Liver (tissue), 9 donors: ENCODE data around the gene SHC3. TPM values are rescaled to one million over a fixed set of nuclear protein-coding genes. Genes with fewer than 3 reads are reported as not detected.

Source experiments
- DNase-seq: peaks from one replicate; pipeline ENCODE4 v3.0.0-alpha.2; 2017; ENCODE audit warnings: low spot score
- H3K27ac ChIP-seq, 2 donors: one replicate each; pipeline ENCODE4 v1.7.0; 2013; ENCODE audit warnings: inconsistent platforms in 2 of 2, low read length in 2 of 2, control low read depth in 1 of 2, low read depth in 1 of 2, mild to moderate bottlenecking in 1 of 2
- H3K27me3 ChIP-seq, 4 donors: one replicate each; pipeline versions ENCODE4 v1.6.1 to v1.7.0; 2013; ENCODE audit warnings: low read length in 3 of 4, inconsistent platforms in 1 of 4, mild to moderate bottlenecking in 1 of 4, moderate library complexity in 1 of 4; ENCODE audit not compliant: control insufficient read depth in 4 of 4, insufficient read depth in 4 of 4
- H3K36me3 ChIP-seq, 4 donors: one replicate each; pipeline versions ENCODE4 v1.6.1 to v1.7.0; 2013; ENCODE audit warnings: low read length in 3 of 4, mild to moderate bottlenecking in 3 of 4, low read depth in 1 of 4, moderate library complexity in 1 of 4; ENCODE audit not compliant: control insufficient read depth in 4 of 4, insufficient read depth in 3 of 4
- H3K4me1 ChIP-seq, 4 donors: one replicate each; pipeline versions ENCODE4 v1.6.1 to v1.7.0; 2013; ENCODE audit warnings: low read length in 3 of 4, mild to moderate bottlenecking in 3 of 4, moderate library complexity in 1 of 4; ENCODE audit not compliant: control insufficient read depth in 4 of 4, insufficient read depth in 4 of 4
- H3K4me3 ChIP-seq, 3 donors: one replicate each; pipeline versions ENCODE4 v1.6.1 to v1.7.0; 2013; ENCODE audit warnings: low read length in 3 of 3, control low read depth in 1 of 3, low read depth in 1 of 3, mild to moderate bottlenecking in 1 of 3
- H3K9ac ChIP-seq, 2 donors: one replicate each; pipeline ENCODE4 v1.7.0; 2013; ENCODE audit warnings: low read length in 2 of 2, mild to moderate bottlenecking in 2 of 2, moderate library complexity in 2 of 2, control low read depth in 1 of 2, low read depth in 1 of 2
- H3K9me3 ChIP-seq, 4 donors: one replicate each; pipeline versions ENCODE4 v1.6.1 to v1.7.0; 2013; ENCODE audit warnings: low read length in 3 of 4; ENCODE audit not compliant: control insufficient read depth in 4 of 4
- ATF3 ChIP-seq: IDR thresholded peaks from 2 replicates; pipeline ENCODE4 v1.6.1; 2016; ENCODE audit warnings: antibody characterized with exemption
- CTCF ChIP-seq: fragments of 150-350 bp; IDR thresholded peaks from 2 replicates; pipeline ENCODE4 v1.5.1; 2017; ENCODE audit warnings: improper control_type of control experiment, low read depth, low read length; ENCODE audit not compliant: missing input control
- EGR1 ChIP-seq, 2 donors: IDR thresholded peaks; 2 replicates each; pipeline ENCODE4 v1.6.1; 2016 to 2018; ENCODE audit warnings: antibody characterized with exemption in 2 of 2, low read depth in 2 of 2
- FOXA1 ChIP-seq: IDR thresholded peaks from 2 replicates; pipeline ENCODE4 v1.6.1; 2016; ENCODE audit warnings: antibody characterized with exemption
- FOXA2 ChIP-seq: IDR thresholded peaks from 2 replicates; pipeline ENCODE4 v1.6.1; 2016; ENCODE audit warnings: antibody characterized with exemption
- GABPA ChIP-seq, 2 donors: IDR thresholded peaks in 1 of 2; conservative IDR thresholded peaks in 1 of 2; 2 replicates each; pipeline ENCODE4 v1.6.1; 2016; ENCODE audit warnings: antibody characterized with exemption in 2 of 2, mild to moderate bottlenecking in 1 of 2, moderate library complexity in 1 of 2
- HNF4A ChIP-seq, 2 donors: conservative IDR thresholded peaks; 2 replicates each; pipeline ENCODE4 v1.6.1; 2016; ENCODE audit warnings: antibody characterized with exemption in 2 of 2, mild to moderate bottlenecking in 2 of 2
- HNF4G ChIP-seq: IDR thresholded peaks from 2 replicates; pipeline ENCODE4 v1.6.1; 2016; ENCODE audit warnings: antibody characterized with exemption
- JUND ChIP-seq, 2 donors: IDR thresholded peaks; 2 replicates each; pipeline ENCODE4 v1.6.1; 2016; ENCODE audit warnings: antibody characterized with exemption in 2 of 2
- MAX ChIP-seq: IDR thresholded peaks from 2 replicates; pipeline ENCODE4 v1.6.1; 2016; ENCODE audit warnings: antibody characterized with exemption
- NR2F2 ChIP-seq: IDR thresholded peaks from 2 replicates; pipeline ENCODE4 v1.6.1; 2016; ENCODE audit warnings: antibody characterized with exemption
- RAD21 ChIP-seq, 2 donors: IDR thresholded peaks; 2 replicates each; pipeline ENCODE4 v1.6.1; 2016; ENCODE audit warnings: antibody characterized with exemption in 2 of 2, mild to moderate bottlenecking in 2 of 2
- REST ChIP-seq: IDR thresholded peaks from 2 replicates; pipeline ENCODE4 v1.6.1; 2016; ENCODE audit warnings: antibody characterized with exemption, mild to moderate bottlenecking
- RXRA ChIP-seq, 2 donors: IDR thresholded peaks; 2 replicates each; pipeline ENCODE4 v1.6.1; 2017 to 2018; ENCODE audit warnings: antibody characterized with exemption in 2 of 2, mild to moderate bottlenecking in 1 of 2
- SP1 ChIP-seq: IDR thresholded peaks from 2 replicates; pipeline ENCODE4 v1.6.1; 2018; ENCODE audit warnings: antibody characterized with exemption, mild to moderate bottlenecking
- TAF1 ChIP-seq: conservative IDR thresholded peaks from 2 replicates; pipeline ENCODE4 v1.6.1; 2016; ENCODE audit warnings: antibody characterized with exemption, mild to moderate bottlenecking
- YY1 ChIP-seq: IDR thresholded peaks from 2 replicates; pipeline ENCODE4 v1.6.1; 2016; ENCODE audit warnings: antibody characterized with exemption, mild to moderate bottlenecking
- ZBTB33 ChIP-seq: IDR thresholded peaks from 2 replicates; pipeline ENCODE4 v1.6.1; 2016; ENCODE audit warnings: antibody characterized with exemption
- WGBS: extraction: QIAGEN DNeasy Blood & Tissue Kit; methylation state at CpG from one replicate; pipeline ENCODE4 v1.1.7; 2013; 5-methylcytosine and 5-hydroxymethylcytosine counted together
- polyA plus RNA-seq, 2 donors: library from polyadenylated mRNA; stranded (reverse) in 1 of 2; unstranded in 1 of 2; fragments of 200-250 nt in 1 of 2; fragments of >200 nt in 1 of 2; fragmentation: Nextera tagmentation in 1 of 2; extraction: Ambion mirVana in 1 of 2; gene quantifications; one replicate each; pipeline versions ENCODE4 v1.2.1 to v1.2.3, GENCODE V29; 2013 to 2015
- total RNA-seq, 2 donors: library from RNA; depleted of rRNA; stranded (reverse); fragments of >200 nt; gene quantifications; one replicate each; pipeline ENCODE4 v1.2.3, GENCODE V29; 2014
- donor health status: healthy.
- donor health status: healthy.
- donor health status: healthy.
- donor health status: healthy.
- donor health status: healthy.

Gene SHC3
- total and polyA plus RNA-seq, 4 donors: 0.03 to 0.08 (median 0.04) TPM

- TF ChIP-seq ATF3 (no peak), SP1 (no peak), HNF4G (no peak), RXRA (IDR thresholded peaks at IDR 0.05) (no peak), REST (no peak), YY1 (no peak), EGR1 (IDR thresholded peaks at IDR 0.05; ENCODE audit: low read depth in 2 of 2) (no peak), FOXA1 (no peak), ZBTB33 (no peak), MAX (no peak), JUND (IDR thresholded peaks at IDR 0.05) (no peak), FOXA2 (no peak), NR2F2 (no peak), TAF1 (no peak), GABPA (IDR thresholded peaks at IDR 0.05 in 1 of 2, conservative IDR thresholded peaks at IDR 0.05 in 1 of 2) (no peak), RAD21 (IDR thresholded peaks at IDR 0.05) (no peak)
- Histone ChIP-seq H3K27me3 (peaks cover 0 to 3% (median 2%) of the 10 kb centered on the region in 4 donors), H3K9ac (no peak overlapping the region), H3K4me3 (no peak overlapping the region), H3K9me3 (no peaks in the 10 kb centered on the region), H3K27ac (no peak overlapping the region), H3K36me3 (no peaks in the 10 kb centered on the region), H3K4me1 (peaks cover 0 to 27% (median 18%) of the 10 kb centered on the region in 4 donors)
- DNase-seq: no peak
- WGBS: 89% methylated on average over 8 of the region's 8 CpGs
These were observed 181.0 kb downstream of the SHC3 start for GRCh38 chr9:88997646-88998045.

GRCh38 chr9:88996921-88997235, 181.7 kb downstream of the SHC3 start:
- Histone ChIP-seq H3K27me3 (peaks cover 0 to 3% (median 2%) of the 10 kb centered on the region in 4 donors), H3K36me3 (no peaks in the 10 kb centered on the region), H3K4me3 (no peak overlapping the region), H3K9ac (no peak overlapping the region), H3K4me1 (peaks cover 0 to 34% (median 22%) of the 10 kb centered on the region in 4 donors), H3K27ac (no peak overlapping the region), H3K9me3 (no peaks in the 10 kb centered on the region)
- WGBS: 41% methylated on average over 4 of the region's 4 CpGs
- no peak for DNase-seq
- TF ChIP-seq EGR1 (IDR thresholded peaks at IDR 0.05; ENCODE audit: low read depth in 2 of 2): no peak
- no peak for TF ChIP-seq HNF4G
- no peak for TF ChIP-seq GABPA (IDR thresholded peaks at IDR 0.05 in 1 of 2, conservative IDR thresholded peaks at IDR 0.05 in 1 of 2)
- TF ChIP-seq TAF1: no peak
- no peak for TF ChIP-seq YY1
- no peak for TF ChIP-seq JUND (IDR thresholded peaks at IDR 0.05)
- TF ChIP-seq SP1: no peak
- no peak for TF ChIP-seq ATF3
- no peak for TF ChIP-seq NR2F2
- no peak for TF ChIP-seq MAX
- TF ChIP-seq FOXA2: no peak
- TF ChIP-seq RAD21 (IDR thresholded peaks at IDR 0.05): no peak
- TF ChIP-seq CTCF: no peak
- no peak for TF ChIP-seq ZBTB33
- no peak for TF ChIP-seq FOXA1
- TF ChIP-seq HNF4A (conservative IDR thresholded peaks at IDR 0.05): no peak
- no peak for TF ChIP-seq RXRA (IDR thresholded peaks at IDR 0.05)
